Upper lobe of left lung (tissue), 6 donors: ENCODE measurements around the gene SNAPC1. TPM values are rescaled to one million over a fixed set of nuclear protein-coding genes. Genes with fewer than 3 reads are reported as not detected.

ENCODE experiments used
- ATAC-seq, 2 donors: fragments of 200-7000 bp; cut with Tn5 transposase; one replicate each; pipeline ENCODE4 v1.9.1; 2022; ENCODE audit warnings: mild to moderate bottlenecking in 2 of 2, moderate library complexity in 2 of 2; ENCODE audit not compliant: low FRiP score in 2 of 2
- DNase-seq, 2 donors: peaks; one replicate each; pipeline ENCODE4 v3.0.0-alpha.2; 2019 to 2020
- H3K27ac ChIP-seq, 4 donors: fragments of 200-600 bp; sonication (generic); one replicate each; pipeline ENCODE4 v1.5.1; 2016 to 2019
- H3K27me3 ChIP-seq, 4 donors: fragments of 200-600 bp; sonication (generic); one replicate each; pipeline ENCODE4 v1.5.1; 2017 to 2019
- H3K36me3 ChIP-seq, 4 donors: fragments of 200-600 bp; sonication (generic); one replicate each; pipeline ENCODE4 v1.5.1; 2016 to 2019
- H3K4me1 ChIP-seq, 4 donors: fragments of 200-600 bp; sonication (generic); one replicate each; pipeline ENCODE4 v1.5.1; 2018 to 2019
- H3K4me3 ChIP-seq, 4 donors: fragments of 200-600 bp; sonication (generic); one replicate each; pipeline ENCODE4 v1.5.1; 2017 to 2019; ENCODE audit warnings: mild to moderate bottlenecking in 2 of 4, moderate library complexity in 1 of 4
- H3K9me3 ChIP-seq, 4 donors: fragments of 200-600 bp; sonication (generic); one replicate each; pipeline ENCODE4 v1.5.1; 2018 to 2019
- EP300 ChIP-seq, 4 donors: sonication (generic); formaldehyde crosslinking; IDR thresholded peaks; one replicate each; pipeline ENCODE4 v1.5.1; 2017; ENCODE audit warnings: antibody characterized with exemption in 4 of 4, control low read depth in 2 of 4
- POLR2A ChIP-seq, 4 donors: fragments of 450-650 bp; IDR thresholded peaks; one replicate each; pipeline ENCODE4 v1.5.1; 2016 to 2017; ENCODE audit warnings: antibody characterized with exemption in 4 of 4, mild to moderate bottlenecking in 2 of 4
- POLR2AphosphoS5 ChIP-seq, 2 donors: sonication (generic); formaldehyde crosslinking; IDR thresholded peaks; one replicate each; pipeline ENCODE4 v1.5.1; 2017; ENCODE audit warnings: antibody characterized with exemption in 2 of 2
- WGBS, 2 donors: methylation state at CpG; one replicate each; pipeline ENCODE4 v1.1.5; 2017 to 2018; 5-methylcytosine and 5-hydroxymethylcytosine counted together
- total RNA-seq, 6 donors: library from RNA; depleted of rRNA in 4 of 6; stranded (reverse); fragments of >200 nt in 4 of 6; gene quantifications; one replicate each; pipeline versions ENCODE4 v1.1.0 to v1.2.1, GENCODE V29; 2016 to 2021
- TF ChIP-seq, protein P1 (sequence below), 6 experiments: fragments of 450-650 bp in 4 of 6; fragments of 200-600 bp in 2 of 6; sonication (generic) in 2 of 6; IDR thresholded peaks; one replicate each; pipeline ENCODE4 v1.5.1; 2016 to 2019; ENCODE audit warnings: antibody characterized with exemption in 6 of 6
- donor health status: DM: no; HTN: no; CAD: no; lungs with moderate emphysema.
- donor health status: DM: no; HTN: yes; CAD: no; lungs with severe emphysema.

SNAPC1 gene, protein sequence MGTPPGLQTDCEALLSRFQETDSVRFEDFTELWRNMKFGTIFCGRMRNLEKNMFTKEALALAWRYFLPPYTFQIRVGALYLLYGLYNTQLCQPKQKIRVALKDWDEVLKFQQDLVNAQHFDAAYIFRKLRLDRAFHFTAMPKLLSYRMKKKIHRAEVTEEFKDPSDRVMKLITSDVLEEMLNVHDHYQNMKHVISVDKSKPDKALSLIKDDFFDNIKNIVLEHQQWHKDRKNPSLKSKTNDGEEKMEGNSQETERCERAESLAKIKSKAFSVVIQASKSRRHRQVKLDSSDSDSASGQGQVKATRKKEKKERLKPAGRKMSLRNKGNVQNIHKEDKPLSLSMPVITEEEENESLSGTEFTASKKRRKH
- 1 to 10 TPM; 4.2 to 8.9 (median 4.7) TPM for total RNA-seq

DNA sequence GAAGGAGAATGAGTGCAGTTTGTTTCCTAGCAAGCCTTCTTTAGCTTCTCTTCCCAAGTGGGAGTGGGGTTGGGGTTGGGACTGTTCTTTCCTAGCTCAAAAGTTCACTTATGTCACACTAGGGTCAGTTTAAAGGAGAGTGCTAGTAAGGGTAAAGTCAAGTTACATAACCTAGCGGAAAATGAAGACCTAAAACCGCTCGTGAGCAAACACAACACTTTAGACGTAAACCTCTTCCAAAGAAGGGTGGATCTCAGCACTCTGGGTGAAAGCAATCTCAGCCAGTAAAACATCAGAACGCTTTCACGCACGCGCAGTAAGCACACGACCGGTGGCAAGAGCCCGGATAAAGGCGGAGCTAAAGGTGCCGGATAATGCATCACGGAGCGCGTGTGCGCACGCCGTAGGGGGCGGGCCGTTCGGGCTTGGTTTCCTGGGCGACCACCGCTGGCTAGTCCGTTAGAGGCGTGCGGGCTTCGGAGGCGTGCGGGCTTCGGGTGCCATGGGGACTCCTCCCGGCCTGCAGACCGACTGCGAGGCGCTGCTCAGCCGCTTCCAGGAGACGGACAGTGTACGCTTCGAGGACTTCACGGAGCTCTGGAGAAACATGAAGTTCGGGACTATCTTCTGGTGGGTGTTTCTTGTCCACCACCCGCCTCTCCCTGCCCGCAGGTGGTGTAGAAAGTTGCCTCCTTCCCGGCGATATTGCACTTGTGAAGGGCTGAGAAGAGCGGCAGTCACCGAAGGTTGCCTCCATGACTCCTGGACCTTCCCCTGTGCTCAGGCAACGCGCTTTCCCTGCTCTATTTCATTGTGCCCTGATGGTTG lies at the start of gene SNAPC1:
Gene SNAPC1, plus strand, starts transcription at position 462 of the 828 bp plus-strand sequence. Its CDS starts 41 bp downstream, at position 503.
- no peaks in the 10 kb centered on the region for H3K27me3 ChIP-seq
- no peaks in the 10 kb centered on the region for H3K9me3 ChIP-seq
- ATAC-seq (peak; percentile 100), DNase-seq (peak; percentile 98 to 99)
- H3K27ac ChIP-seq, result peak within 1 kb of the TSS; percentile 84 to 94 (median 90)
- WGBS, 2 donors, result 0% methylated on average over 26 to 42 of the region's 49 CpGs
- H3K4me1 ChIP-seq, result peaks cover 7 to 26% (median 18%) of the 10 kb centered on the region in 4 donors
- peak in 1 of 4 donors; percentile 5 for TF ChIP-seq EP300 (IDR thresholded peaks at IDR 0.05)
- TF ChIP-seq, protein P1, sequence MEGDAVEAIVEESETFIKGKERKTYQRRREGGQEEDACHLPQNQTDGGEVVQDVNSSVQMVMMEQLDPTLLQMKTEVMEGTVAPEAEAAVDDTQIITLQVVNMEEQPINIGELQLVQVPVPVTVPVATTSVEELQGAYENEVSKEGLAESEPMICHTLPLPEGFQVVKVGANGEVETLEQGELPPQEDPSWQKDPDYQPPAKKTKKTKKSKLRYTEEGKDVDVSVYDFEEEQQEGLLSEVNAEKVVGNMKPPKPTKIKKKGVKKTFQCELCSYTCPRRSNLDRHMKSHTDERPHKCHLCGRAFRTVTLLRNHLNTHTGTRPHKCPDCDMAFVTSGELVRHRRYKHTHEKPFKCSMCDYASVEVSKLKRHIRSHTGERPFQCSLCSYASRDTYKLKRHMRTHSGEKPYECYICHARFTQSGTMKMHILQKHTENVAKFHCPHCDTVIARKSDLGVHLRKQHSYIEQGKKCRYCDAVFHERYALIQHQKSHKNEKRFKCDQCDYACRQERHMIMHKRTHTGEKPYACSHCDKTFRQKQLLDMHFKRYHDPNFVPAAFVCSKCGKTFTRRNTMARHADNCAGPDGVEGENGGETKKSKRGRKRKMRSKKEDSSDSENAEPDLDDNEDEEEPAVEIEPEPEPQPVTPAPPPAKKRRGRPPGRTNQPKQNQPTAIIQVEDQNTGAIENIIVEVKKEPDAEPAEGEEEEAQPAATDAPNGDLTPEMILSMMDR (IDR thresholded peaks at IDR 0.05), result no peak
- peak in 3 of 4 donors; percentile 58 to 93 (median 85) for TF ChIP-seq POLR2A (IDR thresholded peaks at IDR 0.05)
- peak; percentile 54 to 93 for TF ChIP-seq POLR2AphosphoS5 (IDR thresholded peaks at IDR 0.05)
- H3K36me3 ChIP-seq, result peaks cover 0 to under 1% (median 0%) of the 10 kb centered on the region in 4 donors
- peak within 1 kb of the TSS; percentile 70 to 95 (median 87) for H3K4me3 ChIP-seq

DNA sequence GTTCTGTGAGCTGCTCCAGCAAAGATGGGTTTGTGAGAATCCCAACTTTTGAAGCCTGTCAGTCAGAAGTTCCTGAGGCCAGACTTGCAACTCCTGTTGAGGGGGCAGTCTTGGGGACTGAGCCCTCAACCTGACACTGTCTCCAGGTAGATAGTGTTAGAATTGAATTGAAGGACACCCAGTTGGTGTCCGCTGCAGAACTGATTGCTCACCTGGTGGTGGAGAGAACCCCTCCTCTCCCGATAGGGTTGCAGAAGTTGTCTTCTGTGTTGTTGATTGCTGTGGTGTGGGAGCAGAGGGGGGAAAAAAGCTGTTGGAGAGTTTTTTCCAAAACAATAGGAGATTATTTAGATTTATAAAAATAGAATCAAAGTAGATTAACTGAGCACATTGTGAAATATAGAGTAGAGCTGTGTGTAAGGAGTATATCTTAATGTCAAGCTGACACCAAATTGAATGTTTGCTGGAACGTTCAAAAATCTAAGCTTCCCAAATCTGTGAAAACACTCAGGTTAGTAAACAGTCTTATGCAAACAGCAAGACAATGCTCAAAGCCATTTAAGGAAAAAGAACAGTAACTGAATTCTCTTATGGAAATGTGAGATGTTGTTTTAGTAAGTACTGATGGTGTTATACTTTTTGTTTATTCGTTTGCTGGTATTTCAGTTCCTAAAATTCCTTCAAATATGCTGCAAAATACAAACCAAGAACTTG lies 48.3 kb upstream of the SNAPC1 start:
- H3K27me3 ChIP-seq, result no peaks in the 10 kb centered on the region
- H3K9me3 ChIP-seq, result no peaks in the 10 kb centered on the region
- DNase-seq (no peak), ATAC-seq (no peak)
- no peak overlapping the region for H3K27ac ChIP-seq
- peaks cover 20 to 66% (median 39%) of the 10 kb centered on the region in 4 donors for H3K4me1 ChIP-seq
- H3K36me3 ChIP-seq, result no peaks in the 10 kb centered on the region
- H3K4me3 ChIP-seq, result no peak overlapping the region
- WGBS, 2 donors, result 63 to 64% methylated on average over 4 of the region's 4 CpGs
- TF ChIP-seq POLR2A (IDR thresholded peaks at IDR 0.05) (no peak), EP300 (IDR thresholded peaks at IDR 0.05) (no peak), POLR2AphosphoS5 (IDR thresholded peaks at IDR 0.05) (no peak)
- TF ChIP-seq, protein P1 (IDR thresholded peaks at IDR 0.05), result no peak

DNA sequence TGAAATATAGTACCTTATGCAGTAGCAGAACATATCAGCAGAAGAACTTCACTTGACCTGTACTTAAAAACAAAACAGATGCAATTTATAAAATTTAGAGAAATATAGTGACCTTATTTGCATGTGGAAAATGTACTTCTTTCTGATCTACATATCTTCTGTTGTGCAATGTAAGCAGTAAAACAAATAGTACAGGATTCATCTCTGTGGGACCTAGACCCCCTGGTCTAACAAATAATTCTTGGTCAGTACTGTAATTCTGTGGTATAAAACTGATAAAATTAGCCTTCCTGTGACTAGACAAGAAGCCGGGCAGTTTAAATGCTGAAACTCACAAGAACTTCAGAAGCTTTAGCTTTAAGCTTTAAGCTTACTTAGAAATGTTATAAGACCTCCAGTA lies 45.3 kb upstream of the SNAPC1 start:
- H3K27ac ChIP-seq, result no peak overlapping the region
- H3K9me3 ChIP-seq, result no peaks in the 10 kb centered on the region
- ATAC-seq (no peak), DNase-seq (no peak)
- no peak for TF ChIP-seq POLR2A (IDR thresholded peaks at IDR 0.05)
- no peak for TF ChIP-seq EP300 (IDR thresholded peaks at IDR 0.05)
- TF ChIP-seq, protein P1 (IDR thresholded peaks at IDR 0.05), result no peak
- no peak for TF ChIP-seq POLR2AphosphoS5 (IDR thresholded peaks at IDR 0.05)
- no peaks in the 10 kb centered on the region for H3K27me3 ChIP-seq
- no peak overlapping the region for H3K4me3 ChIP-seq
- H3K4me1 ChIP-seq, result peaks cover 27 to 60% (median 45%) of the 10 kb centered on the region in 4 donors
- H3K36me3 ChIP-seq, result peaks cover 1 to 8% (median 3%) of the 10 kb centered on the region in 4 donors
- 65 to 85% methylated on average over 1 of the region's 1 CpG for WGBS, 2 donors

DNA sequence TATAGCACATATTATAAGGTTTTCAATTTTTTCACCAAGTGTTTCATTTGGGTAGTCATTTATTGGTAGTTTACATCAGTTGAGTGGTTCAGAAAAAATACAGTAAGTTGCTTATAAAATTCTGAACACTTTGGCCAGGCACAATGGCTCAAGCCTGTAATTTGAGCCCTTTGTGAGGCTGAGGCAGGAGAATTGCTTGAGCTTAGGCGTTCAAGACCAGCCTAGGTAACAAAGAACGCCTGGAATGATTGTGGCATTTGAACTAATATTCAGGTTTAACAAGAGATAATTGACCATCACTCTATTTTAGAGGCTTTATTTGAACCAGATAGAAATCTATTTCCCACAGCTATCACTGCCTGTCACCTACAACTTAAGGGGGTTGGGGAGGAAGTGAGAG lies 44.2 kb upstream of the SNAPC1 start:
- 96 to 97% methylated on average over 2 of the region's 2 CpGs for WGBS, 2 donors
- no peak overlapping the region for H3K4me3 ChIP-seq
- H3K27me3 ChIP-seq, result no peaks in the 10 kb centered on the region
- TF ChIP-seq POLR2A (IDR thresholded peaks at IDR 0.05) (no peak), EP300 (IDR thresholded peaks at IDR 0.05) (no peak), POLR2AphosphoS5 (IDR thresholded peaks at IDR 0.05) (no peak)
- TF ChIP-seq, protein P1 (IDR thresholded peaks at IDR 0.05), result no peak
- no peak overlapping the region for H3K27ac ChIP-seq
- DNase-seq, result no peak
- no peaks in the 10 kb centered on the region for H3K9me3 ChIP-seq
- no peak for ATAC-seq
- peaks cover 7 to 18% (median 8%) of the 10 kb centered on the region in 4 donors for H3K36me3 ChIP-seq
- peaks cover 19 to 51% (median 43%) of the 10 kb centered on the region in 4 donors for H3K4me1 ChIP-seq
